ENCODE results near the gene HPS3.
A peak's percentile ranks its signal among the peaks of the same experiment; 100 is the strongest.

HPS3 gene, protein sequence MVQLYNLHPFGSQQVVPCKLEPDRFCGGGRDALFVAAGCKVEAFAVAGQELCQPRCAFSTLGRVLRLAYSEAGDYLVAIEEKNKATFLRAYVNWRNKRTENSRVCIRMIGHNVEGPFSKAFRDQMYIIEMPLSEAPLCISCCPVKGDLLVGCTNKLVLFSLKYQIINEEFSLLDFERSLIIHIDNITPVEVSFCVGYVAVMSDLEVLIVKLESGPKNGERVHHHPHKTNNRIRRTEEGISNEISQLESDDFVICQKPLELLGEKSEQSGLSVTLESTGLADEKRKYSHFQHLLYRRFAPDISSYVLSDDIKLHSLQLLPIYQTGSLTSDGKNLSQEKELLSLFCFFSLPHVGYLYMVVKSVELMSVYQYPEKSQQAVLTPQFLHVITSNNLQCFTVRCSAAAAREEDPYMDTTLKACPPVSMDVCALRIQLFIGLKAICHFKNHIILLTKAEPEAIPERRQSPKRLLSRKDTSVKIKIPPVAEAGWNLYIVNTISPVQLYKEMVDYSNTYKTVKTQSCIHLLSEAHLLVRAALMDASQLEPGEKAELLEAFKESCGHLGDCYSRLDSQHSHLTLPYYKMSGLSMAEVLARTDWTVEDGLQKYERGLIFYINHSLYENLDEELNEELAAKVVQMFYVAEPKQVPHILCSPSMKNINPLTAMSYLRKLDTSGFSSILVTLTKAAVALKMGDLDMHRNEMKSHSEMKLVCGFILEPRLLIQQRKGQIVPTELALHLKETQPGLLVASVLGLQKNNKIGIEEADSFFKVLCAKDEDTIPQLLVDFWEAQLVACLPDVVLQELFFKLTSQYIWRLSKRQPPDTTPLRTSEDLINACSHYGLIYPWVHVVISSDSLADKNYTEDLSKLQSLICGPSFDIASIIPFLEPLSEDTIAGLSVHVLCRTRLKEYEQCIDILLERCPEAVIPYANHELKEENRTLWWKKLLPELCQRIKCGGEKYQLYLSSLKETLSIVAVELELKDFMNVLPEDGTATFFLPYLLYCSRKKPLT

DNA sequence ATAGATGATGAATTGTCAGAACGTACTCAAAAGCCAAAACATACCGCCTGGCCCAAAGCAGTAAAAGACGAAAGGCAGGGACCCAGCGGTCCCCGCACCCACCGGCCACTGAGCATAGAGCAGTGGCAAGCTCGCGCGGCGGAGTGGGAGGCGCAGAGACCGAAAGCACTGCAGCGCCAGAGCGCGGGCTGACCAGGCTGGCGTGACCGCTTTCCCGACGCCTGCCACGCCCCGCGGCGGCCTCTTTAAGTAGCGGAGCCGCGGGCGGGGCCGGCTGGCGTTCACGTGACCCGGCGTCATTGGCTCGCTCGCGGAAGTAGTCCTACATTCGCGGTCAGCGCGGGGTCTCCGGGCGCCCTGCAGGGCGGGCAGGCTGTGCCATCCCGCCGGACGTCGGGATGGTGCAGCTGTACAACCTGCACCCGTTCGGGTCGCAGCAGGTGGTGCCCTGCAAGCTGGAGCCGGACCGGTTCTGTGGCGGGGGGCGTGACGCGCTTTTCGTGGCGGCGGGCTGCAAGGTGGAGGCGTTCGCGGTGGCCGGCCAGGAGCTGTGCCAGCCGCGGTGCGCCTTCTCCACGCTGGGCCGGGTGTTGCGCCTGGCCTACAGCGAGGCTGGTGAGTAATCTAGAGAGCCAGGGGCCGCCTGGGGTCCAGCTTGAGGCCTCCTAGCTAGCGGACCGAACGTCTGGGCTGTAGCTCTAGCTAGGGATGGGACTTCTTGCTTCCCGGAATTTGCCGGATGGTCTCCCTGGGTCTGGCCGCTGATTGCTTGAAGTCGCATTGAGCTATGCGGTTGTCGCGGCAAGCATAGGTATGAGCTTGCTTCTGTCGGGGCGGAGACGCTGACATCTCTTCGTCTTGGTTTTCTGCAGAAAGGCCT, at the start of gene HPS3:
Gene HPS3 (plus strand): TSS at position 313 of the 880 bp plus-strand sequence. CDS start 86 bp downstream, at position 399.
- DNase-seq (ENCODE audit: low spot score), result peak; percentile 92
- TF ChIP-seq, protein P1, sequence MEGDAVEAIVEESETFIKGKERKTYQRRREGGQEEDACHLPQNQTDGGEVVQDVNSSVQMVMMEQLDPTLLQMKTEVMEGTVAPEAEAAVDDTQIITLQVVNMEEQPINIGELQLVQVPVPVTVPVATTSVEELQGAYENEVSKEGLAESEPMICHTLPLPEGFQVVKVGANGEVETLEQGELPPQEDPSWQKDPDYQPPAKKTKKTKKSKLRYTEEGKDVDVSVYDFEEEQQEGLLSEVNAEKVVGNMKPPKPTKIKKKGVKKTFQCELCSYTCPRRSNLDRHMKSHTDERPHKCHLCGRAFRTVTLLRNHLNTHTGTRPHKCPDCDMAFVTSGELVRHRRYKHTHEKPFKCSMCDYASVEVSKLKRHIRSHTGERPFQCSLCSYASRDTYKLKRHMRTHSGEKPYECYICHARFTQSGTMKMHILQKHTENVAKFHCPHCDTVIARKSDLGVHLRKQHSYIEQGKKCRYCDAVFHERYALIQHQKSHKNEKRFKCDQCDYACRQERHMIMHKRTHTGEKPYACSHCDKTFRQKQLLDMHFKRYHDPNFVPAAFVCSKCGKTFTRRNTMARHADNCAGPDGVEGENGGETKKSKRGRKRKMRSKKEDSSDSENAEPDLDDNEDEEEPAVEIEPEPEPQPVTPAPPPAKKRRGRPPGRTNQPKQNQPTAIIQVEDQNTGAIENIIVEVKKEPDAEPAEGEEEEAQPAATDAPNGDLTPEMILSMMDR (IDR thresholded peaks at IDR 0.05), result no peak
- H3K27ac ChIP-seq, result peak within 1 kb of the TSS; percentile 85 to 92
- peak within 1 kb of the TSS; percentile 84 for H3K4me3 ChIP-seq

DNA sequence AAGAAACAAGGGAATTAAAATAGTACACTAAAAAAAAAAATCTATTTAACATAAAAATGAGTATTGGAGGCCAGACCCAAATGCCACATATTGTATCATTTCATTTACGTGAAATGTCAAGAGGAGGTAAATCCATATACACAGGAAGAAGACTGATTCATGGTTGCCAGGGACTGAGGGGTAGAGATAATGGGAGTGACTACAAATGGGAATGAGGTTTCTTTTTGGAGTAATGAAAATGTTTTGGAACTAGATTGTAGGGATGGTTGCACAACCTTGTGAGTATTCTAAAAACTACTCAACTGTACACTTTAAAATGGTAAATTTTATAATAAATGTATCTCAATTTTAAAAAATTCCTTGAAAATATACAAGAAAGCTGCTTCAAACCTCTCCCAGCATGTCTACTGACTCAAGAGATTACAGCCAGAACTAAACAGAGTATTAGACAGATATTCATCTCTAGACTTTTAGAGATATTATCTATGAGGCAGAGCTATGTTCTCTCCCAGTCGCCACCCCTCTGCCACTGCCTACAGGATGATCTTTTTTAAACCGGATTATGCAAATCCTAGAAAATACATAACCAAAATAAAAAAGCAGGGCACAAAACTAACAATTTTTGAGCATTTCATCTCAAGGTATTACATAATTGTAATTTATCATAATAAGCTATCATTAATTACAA, 49.3 kb upstream of the HPS3 start:
- Histone ChIP-seq H3K27ac (no peak overlapping the region), H3K4me3 (no peak overlapping the region)
- no peak for DNase-seq (ENCODE audit: low spot score)
- TF ChIP-seq, protein P1 (IDR thresholded peaks at IDR 0.05), result no peak

DNA sequence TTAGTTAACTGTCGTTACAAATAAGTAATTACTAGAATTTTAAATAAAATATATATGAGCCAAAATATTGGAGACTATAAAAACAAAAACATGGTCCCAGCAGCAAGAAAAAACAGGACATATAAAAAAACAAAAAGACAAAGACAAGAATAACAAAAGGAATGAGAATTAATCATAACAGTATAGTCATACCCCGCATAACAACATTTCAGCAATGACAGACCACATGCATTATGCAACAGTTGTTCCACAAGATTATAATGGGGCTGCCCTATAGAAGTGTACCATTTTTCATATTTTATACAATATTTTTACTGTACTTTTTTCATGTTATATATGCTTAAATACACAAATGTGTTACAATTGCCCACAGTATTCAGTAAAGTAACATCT, 48.7 kb upstream of the HPS3 start:
- Histone ChIP-seq H3K4me3 (no peak overlapping the region), H3K27ac (no peak overlapping the region)
- TF ChIP-seq, protein P1 (IDR thresholded peaks at IDR 0.05), result no peak
- DNase-seq (ENCODE audit: low spot score), result no peak

DNA sequence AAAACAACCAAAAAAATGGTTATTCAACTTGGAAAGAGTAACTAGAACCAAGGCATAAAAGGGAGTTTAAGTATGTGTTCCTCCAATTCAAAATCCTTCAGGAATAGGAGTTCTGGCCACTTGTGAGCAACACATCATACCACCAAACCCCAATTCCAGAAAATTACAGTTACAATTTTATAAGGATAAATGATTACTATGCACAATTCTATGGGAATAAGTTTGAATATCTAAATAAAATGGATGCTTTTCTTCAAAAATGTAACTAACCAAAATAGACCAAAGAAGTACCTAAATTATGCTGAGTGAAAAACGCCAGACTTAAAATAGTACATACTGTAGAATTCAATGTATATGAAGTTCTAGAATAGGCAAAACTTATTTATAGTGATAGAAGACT, 47.7 kb upstream of the HPS3 start:
- DNase-seq (ENCODE audit: low spot score), result no peak
- TF ChIP-seq, protein P1 (IDR thresholded peaks at IDR 0.05), result no peak
- no peak overlapping the region for H3K27ac ChIP-seq
- H3K4me3 ChIP-seq, result no peak overlapping the region

DNA sequence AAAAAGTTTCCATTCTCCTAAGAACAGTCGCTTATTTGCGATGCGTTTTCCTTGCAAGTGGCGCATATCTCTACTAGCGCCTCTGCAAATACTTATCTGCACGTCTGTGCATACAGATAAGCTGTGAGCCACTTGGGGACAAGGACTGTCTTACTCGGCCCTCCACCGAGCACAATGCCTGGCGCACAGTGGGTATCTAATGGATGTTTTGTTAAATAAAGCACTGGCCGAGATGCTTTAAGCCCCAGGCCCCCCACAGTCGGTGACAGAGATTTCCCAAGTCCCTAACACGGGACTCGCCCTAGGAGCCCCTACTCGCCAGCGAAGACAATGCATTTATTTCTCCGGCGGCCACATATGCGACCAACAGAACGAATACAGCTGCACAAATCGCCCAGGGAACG, 43.6 kb upstream of the HPS3 start:
- DNase-seq (ENCODE audit: low spot score), result no peak

More for the DNA sequence above, 43.6 kb upstream of the HPS3 start:
- Histone ChIP-seq H3K27ac (peak overlapping the region; percentile 62 to 85), H3K4me3 (peak overlapping the region; percentile 86)
- TF ChIP-seq, protein P1 (IDR thresholded peaks at IDR 0.05), result no peak

Measured in coronary artery (tissue), 2 donors.